CD1c-positive myeloid dendritic cell (primary cell): ENCODE data around the gene KCNH2.

Source experiments
- DNase-seq: peaks from one replicate; pipeline ENCODE4 v3.0.0-alpha.2; 2016; ENCODE audit errors: extremely low spot score

Gene KCNH2

GRCh38 chr7:150994141-150994837, 16.2 kb upstream of the KCNH2 start:
- DNase-seq, result peak; percentile 56

GRCh38 chr7:150993511-150993910, 15.4 kb upstream of the KCNH2 start:
- DNase-seq, result no peak

- DNase-seq, result peak; percentile 27
These were observed 14.7 kb upstream of the KCNH2 start for GRCh38 chr7:150992833-150993302.

- DNase-seq, result no peak
These were observed 14.0 kb upstream of the KCNH2 start for GRCh38 chr7:150992051-150992640.

- no peak for DNase-seq
These were observed 12.5 kb upstream of the KCNH2 start, which contains the start of gene NOS3 for GRCh38 chr7:150990416-150991186. TSS of gene NOS3 (plus strand) at chr7:150991017. CDS start at chr7:150993804, 2,787 bp downstream.

GRCh38 chr7:150989456-150989855, 11.3 kb upstream of the KCNH2 start:
- no peak for DNase-seq

- DNase-seq, result peak; percentile 56
These were observed 10.4 kb upstream of the KCNH2 start for GRCh38 chr7:150988230-150989226.

- no peak for DNase-seq
These were observed 8.4 kb upstream of the KCNH2 start for GRCh38 chr7:150986556-150986955.

- DNase-seq, result peak; percentile 55
These were observed 8.0 kb upstream of the KCNH2 start for GRCh38 chr7:150986099-150986512.

GRCh38 chr7:150983893-150984368, 5.8 kb upstream of the KCNH2 start:
- DNase-seq, result peak; percentile 43

- DNase-seq, result no peak
These were observed 4.2 kb upstream of the KCNH2 start for GRCh38 chr7:150982351-150982750.

GRCh38 chr7:150981644-150982043, 3.5 kb upstream of the KCNH2 start:
- no peak for DNase-seq

GRCh38 chr7:150980663-150981062, 2.5 kb upstream of the KCNH2 start:
- no peak for DNase-seq

GRCh38 chr7:150979713-150980390, 1.7 kb upstream of the KCNH2 start:
- no peak for DNase-seq

- DNase-seq, result no peak
These were observed 567 bp downstream of the KCNH2 start for GRCh38 chr7:150977382-150978125.

GRCh38 chr7:150976529-150977381, 1.4 kb downstream of the KCNH2 start:
- DNase-seq, result no peak

- no peak for DNase-seq
These were observed 2.4 kb downstream of the KCNH2 start for GRCh38 chr7:150975536-150976319.
